CD4-positive, alpha-beta T cell (primary cell): ENCODE results near the gene CD6. TPM values are rescaled to one million over a fixed set of nuclear protein-coding genes. Genes with fewer than 3 reads are reported as not detected.

ENCODE experiments used
- ATAC-seq: fragments of 200-7000 bp; cut with Tn5 transposase; one replicate; pipeline ENCODE4 v1.10.0; 2022; ENCODE audit warnings: mild to moderate bottlenecking; ENCODE audit not compliant: poor library complexity
- CTCF ChIA-PET: fragments of 350-600 bp; sonication (Branson Sonifier 250); formaldehyde crosslinking; loops from one replicate; lab custom pipeline; 2021; ENCODE audit warnings: antibody characterized with exemption, inconsistent platforms; lab: Charles Lee
- POLR2A ChIA-PET: fragments of 350-600 bp; sonication (Branson Sonifier 250); formaldehyde crosslinking; loops from one replicate; lab custom pipeline; 2021; ENCODE audit warnings: antibody characterized with exemption, inconsistent platforms; lab: Charles Lee
- DNase-seq, 14 experiments: peaks; one replicate each; pipeline ENCODE4 v3.0.0-alpha.2; 2013 to 2020; ENCODE audit warnings: mixed read lengths in 2 of 14
- H3K27ac ChIP-seq, 2 donors: one replicate each; pipeline versions ENCODE4 v1.5.1 to v1.7.0; 2013; ENCODE audit warnings: low read length in 2 of 2, low read depth in 1 of 2, mild to moderate bottlenecking in 1 of 2
- H3K27me3 ChIP-seq, 2 experiments: 1 replicate in 1 of 2; 2 replicates in 1 of 2; pipeline versions ENCODE4 v1.6.1 to v1.7.0; 2013; ENCODE audit warnings: low read length in 2 of 2, control low read depth in 1 of 2, mild to moderate bottlenecking in 1 of 2, moderate library complexity in 1 of 2; ENCODE audit not compliant: insufficient read depth in 2 of 2, control insufficient read depth in 1 of 2
- H3K36me3 ChIP-seq: one replicate; pipeline ENCODE4 v1.6.1; 2013; ENCODE audit warnings: low read length, control low read depth; ENCODE audit not compliant: insufficient read depth
- H3K4me1 ChIP-seq: one replicate; pipeline ENCODE4 v1.6.1; 2013; ENCODE audit warnings: low read length, control low read depth; ENCODE audit not compliant: insufficient read depth
- H3K4me3 ChIP-seq: one replicate; pipeline ENCODE4 v1.5.1; 2013; ENCODE audit warnings: mild to moderate bottlenecking, low read length, moderate library complexity
- H3K9me3 ChIP-seq, 2 experiments: 1 replicate in 1 of 2; 2 replicates in 1 of 2; pipeline versions ENCODE4 v1.6.1 to v1.7.0; 2013; ENCODE audit warnings: low read length in 2 of 2, mild to moderate bottlenecking in 2 of 2, control low read depth in 1 of 2, moderate library complexity in 1 of 2; ENCODE audit not compliant: control insufficient read depth in 1 of 2, insufficient read depth in 1 of 2
- H3K27ac Mint-ChIP-seq: one replicate; pipeline ENCODE4 v1.8.0; 2020; ENCODE audit warnings: mixed read lengths
- H3K27me3 Mint-ChIP-seq: one replicate; pipeline ENCODE4 v1.8.0; 2021; ENCODE audit warnings: mixed read lengths
- H3K36me3 Mint-ChIP-seq: one replicate; pipeline ENCODE4 v1.8.0; 2021; ENCODE audit warnings: low read depth, mixed read lengths
- H3K4me1 Mint-ChIP-seq: one replicate; pipeline ENCODE4 v1.8.0; 2021; ENCODE audit warnings: low read depth, mixed read lengths
- H3K4me3 Mint-ChIP-seq: one replicate; pipeline ENCODE4 v1.8.0; 2020; ENCODE audit warnings: mild to moderate bottlenecking, mixed read lengths
- H3K9me3 Mint-ChIP-seq: one replicate; pipeline ENCODE4 v1.8.0; 2020; ENCODE audit warnings: mixed read lengths
- intact Hi-C, 2 experiments: fragments of 100-400 bp; cut with DNase I in 1 of 2; cut with micrococcal nuclease in 1 of 2; formaldehyde crosslinking; loops; one replicate each; pipeline versions ENCODE4 v1.15.1 to v1.9.0; 2023 to 2025; cut with DNase I, micrococcal nuclease
- total RNA-seq, 174 experiments: library from RNA in 2 of 174; stranded (reverse) in 2 of 174; gene quantifications; one replicate each; pipeline ENCODE4 v1.2.3 and lab custom pipeline; 2021 to 2026
- TF ChIP-seq, protein P1 (sequence below): fragments of 200-600 bp; IDR thresholded peaks from one replicate; pipeline ENCODE4 v1.8.0; 2022; ENCODE audit warnings: antibody characterized with exemption, mild to moderate bottlenecking

CD6 gene
- total RNA-seq, 2 experiments from 2014 or later, result 814 to 827 TPM

DNA sequence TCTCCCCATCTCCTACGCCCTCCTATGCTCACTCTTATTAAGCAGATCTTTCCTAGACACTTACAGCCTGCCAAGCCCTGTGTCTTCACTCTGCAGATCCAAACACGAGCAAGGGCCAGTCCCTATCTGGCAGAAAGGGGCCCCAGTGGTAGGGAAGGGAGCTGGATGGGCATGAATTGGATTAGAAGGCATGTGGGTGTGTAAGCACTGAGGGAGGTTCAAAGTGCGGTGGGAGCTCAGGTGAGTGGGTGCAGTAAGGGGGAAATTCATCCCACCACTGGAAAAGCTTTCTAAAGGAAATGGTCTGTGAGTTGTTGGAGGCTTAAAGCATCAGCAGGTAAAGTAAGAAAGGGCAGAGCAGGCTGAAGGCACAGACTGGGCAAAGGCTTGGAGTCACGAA is 41.7 kb upstream of the CD6 start:
- H3K27me3 Mint-ChIP-seq, result peaks cover 18% of the 10 kb centered on the region

DNA sequence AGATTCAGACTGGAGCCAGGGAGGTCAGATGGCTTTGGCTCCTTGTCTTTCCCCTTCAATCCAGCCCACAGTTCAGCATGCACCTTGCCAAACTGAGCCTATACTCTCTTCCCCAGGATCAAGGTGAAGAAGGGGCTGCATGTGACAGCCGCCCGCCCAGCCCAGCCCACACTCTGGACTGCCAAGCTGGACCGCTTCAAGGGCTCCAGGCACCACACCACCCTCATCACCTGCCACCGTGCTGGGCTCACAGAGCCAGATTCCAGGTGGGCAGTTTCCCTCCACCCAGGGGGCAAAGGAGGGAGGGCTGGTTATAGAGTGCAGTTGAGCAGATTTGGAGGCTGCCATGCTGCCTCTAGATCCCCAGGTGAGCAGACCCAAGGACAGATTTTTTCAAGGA is 41.1 kb upstream of the CD6 start:
- intact Hi-C loops, result no loop called here
- Histone ChIP-seq H3K36me3 (no peaks in the 10 kb centered on the region), H3K9me3 (no peaks in the 10 kb centered on the region), H3K27me3 (peaks cover 1 to 7% of the 10 kb centered on the region in 2 experiments), H3K4me3 (no peak overlapping the region), H3K4me1 (peaks cover 3% of the 10 kb centered on the region), H3K27ac (no peak overlapping the region)
- H3K36me3 Mint-ChIP-seq, result no peaks in the 10 kb centered on the region
- no peaks in the 10 kb centered on the region for H3K9me3 Mint-ChIP-seq
- no peak overlapping the region for H3K27ac Mint-ChIP-seq
- ChIA-PET CTCF (no interaction called here), POLR2A (no interaction called here)
- ATAC-seq, result no peak
- no peak overlapping the region for H3K4me3 Mint-ChIP-seq
- peaks cover 13% of the 10 kb centered on the region for H3K27me3 Mint-ChIP-seq
- TF ChIP-seq, protein P1, sequence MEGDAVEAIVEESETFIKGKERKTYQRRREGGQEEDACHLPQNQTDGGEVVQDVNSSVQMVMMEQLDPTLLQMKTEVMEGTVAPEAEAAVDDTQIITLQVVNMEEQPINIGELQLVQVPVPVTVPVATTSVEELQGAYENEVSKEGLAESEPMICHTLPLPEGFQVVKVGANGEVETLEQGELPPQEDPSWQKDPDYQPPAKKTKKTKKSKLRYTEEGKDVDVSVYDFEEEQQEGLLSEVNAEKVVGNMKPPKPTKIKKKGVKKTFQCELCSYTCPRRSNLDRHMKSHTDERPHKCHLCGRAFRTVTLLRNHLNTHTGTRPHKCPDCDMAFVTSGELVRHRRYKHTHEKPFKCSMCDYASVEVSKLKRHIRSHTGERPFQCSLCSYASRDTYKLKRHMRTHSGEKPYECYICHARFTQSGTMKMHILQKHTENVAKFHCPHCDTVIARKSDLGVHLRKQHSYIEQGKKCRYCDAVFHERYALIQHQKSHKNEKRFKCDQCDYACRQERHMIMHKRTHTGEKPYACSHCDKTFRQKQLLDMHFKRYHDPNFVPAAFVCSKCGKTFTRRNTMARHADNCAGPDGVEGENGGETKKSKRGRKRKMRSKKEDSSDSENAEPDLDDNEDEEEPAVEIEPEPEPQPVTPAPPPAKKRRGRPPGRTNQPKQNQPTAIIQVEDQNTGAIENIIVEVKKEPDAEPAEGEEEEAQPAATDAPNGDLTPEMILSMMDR, result no peak
- peaks cover under 1% of the 10 kb centered on the region for H3K4me1 Mint-ChIP-seq
- no peak for DNase-seq

More for the DNA sequence above, 41.7 kb upstream of the CD6 start:
- peaks cover 0 to 6% of the 10 kb centered on the region in 2 experiments for H3K9me3 ChIP-seq
- Mint-ChIP-seq H3K4me1 (peaks cover 5% of the 10 kb centered on the region), H3K36me3 (no peaks in the 10 kb centered on the region), H3K27ac (no peak overlapping the region), H3K4me3 (no peak overlapping the region), H3K9me3 (no peaks in the 10 kb centered on the region)
- H3K4me1 ChIP-seq, result peaks cover 9% of the 10 kb centered on the region
- CTCF ChIA-PET, result interaction anchor here (0.7 kb wide), 1 partner anchor 522 kb away, joined by 3 read pairs; no protein-coding TSS in a partner anchor
- POLR2A ChIA-PET, result no interaction called here
- no peak overlapping the region for H3K27ac ChIP-seq
- H3K36me3 ChIP-seq, result no peaks in the 10 kb centered on the region
- H3K4me3 ChIP-seq, result no peak overlapping the region
- intact Hi-C loops, result no loop called here
- ATAC-seq, result no peak
- no peak for DNase-seq
- TF ChIP-seq, protein P1, result no peak
- H3K27me3 ChIP-seq, result peaks cover 8 to 13% of the 10 kb centered on the region in 2 experiments

DNA sequence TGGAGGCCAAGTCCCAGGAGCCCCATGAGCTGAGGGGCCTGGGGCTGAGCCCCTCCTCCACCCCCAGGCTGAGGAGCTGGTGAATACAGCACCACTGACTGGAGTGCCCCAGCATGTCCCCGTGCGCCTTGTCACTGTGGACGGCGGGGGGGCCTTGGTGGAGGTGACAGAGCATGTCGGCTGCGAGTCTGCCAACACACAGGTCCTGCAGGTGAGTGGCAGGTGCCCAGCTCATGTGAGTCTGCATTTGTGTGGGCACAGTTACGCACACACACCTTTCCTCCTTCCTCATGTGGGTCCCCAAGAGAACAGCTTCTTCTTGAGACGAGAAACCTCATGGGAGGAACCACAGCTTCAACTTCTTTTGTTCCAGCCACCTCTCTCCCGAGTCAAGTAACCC is 39.6 kb upstream of the CD6 start:
- H3K36me3 ChIP-seq, result no peaks in the 10 kb centered on the region
- intact Hi-C loops, result no loop called here
- ATAC-seq (no peak), DNase-seq (no peak)
- ChIA-PET CTCF (no interaction called here), POLR2A (no interaction called here)
- peaks cover 0 to 5% of the 10 kb centered on the region in 2 experiments for H3K27me3 ChIP-seq
- H3K4me3 Mint-ChIP-seq, result no peak overlapping the region
- H3K27me3 Mint-ChIP-seq, result no peaks in the 10 kb centered on the region
- TF ChIP-seq, protein P1, result no peak
- H3K4me3 ChIP-seq, result no peak overlapping the region
- H3K9me3 ChIP-seq, result no peaks in the 10 kb centered on the region
- H3K9me3 Mint-ChIP-seq, result no peaks in the 10 kb centered on the region
- H3K4me1 ChIP-seq, result no peaks in the 10 kb centered on the region
- H3K36me3 Mint-ChIP-seq, result no peaks in the 10 kb centered on the region
- H3K27ac ChIP-seq, result no peak overlapping the region
- no peak overlapping the region for H3K27ac Mint-ChIP-seq
- H3K4me1 Mint-ChIP-seq, result no peaks in the 10 kb centered on the region
